Hepatocyte (in vitro differentiated cells): ENCODE data around the gene NBPF14. TPM values are rescaled to one million over a fixed set of nuclear protein-coding genes. Genes with fewer than 3 reads are reported as not detected.
A peak's percentile ranks its signal among the peaks of the same experiment; 100 is the strongest.
"Not testable (repeated sequence)": the region's sequence is repeated elsewhere in the genome, so short reads cannot be mapped to it uniquely, and the experiment has no call there.

Experiments used
- DNase-seq: peaks from one replicate; pipeline ENCODE4 v3.0.0-alpha.2; 2016; ENCODE audit warnings: low spot score
- H2AFZ ChIP-seq: fragments of 200-600 bp; sonication (generic); 2 replicates; pipeline ENCODE4 v1.6.0; 2016; ENCODE audit warnings: antibody characterized with exemption, mild to moderate bottlenecking
- H3K27ac ChIP-seq: fragments of 200-600 bp; sonication (generic); 2 replicates; pipeline ENCODE4 v1.5.1; 2016; ENCODE audit warnings: mild to moderate bottlenecking
- H3K27me3 ChIP-seq: fragments of 200-600 bp; sonication (generic); 2 replicates; pipeline ENCODE4 v1.6.1; 2016
- H3K36me3 ChIP-seq: fragments of 200-600 bp; sonication (generic); replicated peaks from 2 replicates; pipeline ENCODE4 v1.5.1; 2016; ENCODE audit warnings: low read depth; ENCODE audit not compliant: insufficient read depth
- H3K4me1 ChIP-seq: fragments of 200-600 bp; sonication (generic); 2 replicates; pipeline ENCODE4 v1.5.1; 2016; ENCODE audit warnings: mild to moderate bottlenecking, moderate library complexity; ENCODE audit not compliant: insufficient read depth
- H3K4me2 ChIP-seq: fragments of 200-600 bp; sonication (generic); 2 replicates; pipeline ENCODE4 v1.6.0; 2016
- H3K4me3 ChIP-seq: fragments of 200-600 bp; sonication (generic); 2 replicates; pipeline ENCODE4 v1.5.1; 2016; ENCODE audit warnings: mild to moderate bottlenecking
- H3K79me2 ChIP-seq: fragments of 200-600 bp; sonication (generic); 2 replicates; pipeline ENCODE4 v1.6.0; 2017; ENCODE audit warnings: mild to moderate bottlenecking
- H3K9me2 ChIP-seq: fragments of 200-600 bp; sonication (generic); replicated peaks from 2 replicates; pipeline ENCODE4 v1.6.0; 2017; ENCODE audit warnings: mild to moderate bottlenecking; ENCODE audit not compliant: insufficient read depth
- H3K9me3 ChIP-seq: fragments of 200-600 bp; sonication (generic); 2 replicates; pipeline ENCODE4 v1.5.1; 2016; ENCODE audit warnings: low read depth, mild to moderate bottlenecking
- H4K20me1 ChIP-seq: fragments of 200-600 bp; sonication (generic); 2 replicates; pipeline ENCODE4 v1.6.0; 2016; ENCODE audit warnings: mild to moderate bottlenecking; ENCODE audit not compliant: insufficient read depth, poor library complexity, severe bottlenecking
- CTCF ChIP-seq: fragments of 200-600 bp; sonication (generic); IDR thresholded peaks from 2 replicates; pipeline ENCODE4 v1.5.1; 2016; ENCODE audit warnings: antibody characterized with exemption, mild to moderate bottlenecking; ENCODE audit not compliant: poor library complexity
- WGBS: methylation state at CpG from one replicate; pipeline ENCODE4 v1.1.6; 2016; ENCODE audit warnings: low lambda C conversion rate; ENCODE audit errors: missing lambda C conversion rate; 5-methylcytosine and 5-hydroxymethylcytosine counted together
- polyA plus RNA-seq: library from polyadenylated mRNA; unstranded; fragments of >200 nt; fragmentation: Nextera tagmentation; extraction: Ambion mirVana; gene quantifications from 2 replicates; pipeline ENCODE4 v1.2.1, GENCODE V29; 2016
- total RNA-seq: library from RNA; depleted of rRNA; stranded (reverse); fragments of >200 nt; gene quantifications from 2 replicates; pipeline ENCODE4 v1.2.3, GENCODE V29; 2014

Gene NBPF14
- total and polyA plus RNA-seq, 2 experiments from 2014 or later: 15.3 to 19.7 TPM

DNA sequence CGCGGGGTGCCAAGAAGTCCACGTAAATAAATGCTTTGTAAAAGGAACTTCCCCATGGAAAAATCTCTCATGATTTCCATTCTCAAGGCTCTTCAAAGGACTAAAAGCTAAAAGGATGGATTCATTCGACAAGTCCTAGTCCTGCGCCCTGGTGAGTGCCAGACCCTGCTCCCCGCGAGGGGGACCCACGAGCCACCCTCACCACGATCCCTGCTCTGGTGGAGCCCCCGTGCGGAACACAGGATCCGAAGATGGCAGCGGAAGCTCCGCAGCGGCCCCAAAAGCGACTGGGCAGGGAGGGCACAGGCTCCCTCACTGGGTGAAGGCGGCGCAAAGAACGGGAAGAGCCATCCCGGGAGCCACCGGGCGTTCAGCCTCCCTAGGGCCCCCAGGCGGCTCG is 67.2 kb downstream of the NBPF14 start:
- H4K20me1 ChIP-seq, DNase-seq, H3K9me2 ChIP-seq, H3K4me1 ChIP-seq, H2AFZ ChIP-seq, H3K9me3 ChIP-seq, H3K36me3 ChIP-seq, H3K79me2 ChIP-seq, H3K27me3 ChIP-seq, H3K4me3 ChIP-seq: not testable (repeated sequence)
- Histone ChIP-seq H3K4me2 (peak overlapping the region; percentile 66), H3K27ac (peak overlapping the region; percentile 24)
- TF ChIP-seq CTCF: peak; percentile 20
- WGBS: 2% methylated on average over 7 of the region's 24 CpGs

DNA sequence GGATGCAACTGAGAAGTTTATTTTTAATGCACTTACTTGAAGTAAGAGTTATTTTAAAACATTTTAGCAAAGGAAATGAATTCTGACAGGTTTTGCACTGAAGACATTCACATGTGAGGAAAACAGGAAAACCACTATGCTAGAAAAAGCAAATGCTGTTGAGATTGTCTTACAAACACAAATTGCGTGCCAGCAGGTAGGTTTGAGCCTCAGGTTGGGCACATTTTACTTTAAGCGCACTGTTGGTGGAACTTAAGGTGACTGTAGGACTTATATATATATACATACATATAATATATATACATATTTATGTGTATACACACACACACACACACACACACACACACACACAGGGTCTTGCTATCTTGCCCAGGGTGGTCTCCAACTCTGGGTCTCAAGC is 69.2 kb downstream of the NBPF14 start:
- WGBS: 92% methylated on average over 2 of the region's 2 CpGs

GRCh38 chr1:148523205-148524144 is 72.3 kb downstream of the NBPF14 start:
- H3K36me3 ChIP-seq, H4K20me1 ChIP-seq, H3K79me2 ChIP-seq, H3K4me1 ChIP-seq, H3K9me3 ChIP-seq, H3K4me3 ChIP-seq, H3K9me2 ChIP-seq, DNase-seq, H3K27me3 ChIP-seq, H2AFZ ChIP-seq: not testable (repeated sequence)
- peak overlapping the region; percentile 84 for H3K27ac ChIP-seq
- H3K4me2 ChIP-seq: peak overlapping the region; percentile 73
- WGBS: 38% methylated on average over 18 of the region's 35 CpGs

More for the DNA sequence above, 69.2 kb downstream of the NBPF14 start:
- H3K4me1 ChIP-seq, H3K9me3 ChIP-seq, H3K27me3 ChIP-seq, H3K4me3 ChIP-seq, H3K9me2 ChIP-seq, H4K20me1 ChIP-seq, DNase-seq, H3K79me2 ChIP-seq, H3K27ac ChIP-seq, H3K4me2 ChIP-seq, H2AFZ ChIP-seq, H3K36me3 ChIP-seq: not testable (repeated sequence)

GRCh38 chr1:148522561-148523204 is 73.1 kb downstream of the NBPF14 start:
- H3K9me3 ChIP-seq, H3K27me3 ChIP-seq, H3K36me3 ChIP-seq, H3K9me2 ChIP-seq, H3K79me2 ChIP-seq, H4K20me1 ChIP-seq, H3K4me3 ChIP-seq, H2AFZ ChIP-seq, H3K4me1 ChIP-seq: not testable (repeated sequence)
- Histone ChIP-seq H3K4me2 (peak overlapping the region; percentile 67), H3K27ac (peak overlapping the region; percentile 84)
- DNase-seq: peak; percentile 95
- WGBS: under 1% methylated on average over 27 of the region's 30 CpGs

GRCh38 chr1:148522072-148522471 is 73.7 kb downstream of the NBPF14 start:
- WGBS: 5% methylated on average over 16 of the region's 23 CpGs
- not testable (repeated sequence) for H3K9me2 ChIP-seq, H3K9me3 ChIP-seq, H4K20me1 ChIP-seq, H3K4me3 ChIP-seq, H3K4me1 ChIP-seq, H3K79me2 ChIP-seq, H3K27me3 ChIP-seq, H3K36me3 ChIP-seq
- H3K4me2 ChIP-seq: peak overlapping the region; percentile 66
- H3K27ac ChIP-seq: peak overlapping the region; percentile 84
- DNase-seq: peak; percentile 89
- H2AFZ ChIP-seq: peak overlapping the region; percentile 43

GRCh38 chr1:148514310-148514709 is 81.5 kb downstream of the NBPF14 start:
- H3K4me1 ChIP-seq, H3K27me3 ChIP-seq, H3K9me2 ChIP-seq, H3K36me3 ChIP-seq, H3K4me3 ChIP-seq, DNase-seq, H3K9me3 ChIP-seq, H3K4me2 ChIP-seq, H3K79me2 ChIP-seq, H4K20me1 ChIP-seq, H2AFZ ChIP-seq, H3K27ac ChIP-seq: not testable (repeated sequence)
- no CpG with 5 or more reads among the region's 3 CpGs for WGBS

GRCh38 chr1:148512571-148513184 is 83.1 kb downstream of the NBPF14 start:
- H3K4me3 ChIP-seq, H3K27ac ChIP-seq, H3K4me1 ChIP-seq, H2AFZ ChIP-seq, H3K9me2 ChIP-seq, H4K20me1 ChIP-seq, H3K27me3 ChIP-seq, H3K36me3 ChIP-seq, H3K79me2 ChIP-seq, H3K9me3 ChIP-seq, DNase-seq, H3K4me2 ChIP-seq: not testable (repeated sequence)
- 95% methylated on average over 8 of the region's 9 CpGs for WGBS

GRCh38 chr1:148493933-148494332 is 101.9 kb downstream of the NBPF14 start:
- H3K27ac ChIP-seq, DNase-seq, H3K36me3 ChIP-seq, H4K20me1 ChIP-seq, H3K9me2 ChIP-seq, H3K9me3 ChIP-seq, H3K27me3 ChIP-seq, H3K4me3 ChIP-seq, H3K79me2 ChIP-seq, H3K4me1 ChIP-seq, H3K4me2 ChIP-seq, H2AFZ ChIP-seq: not testable (repeated sequence)
